ENCODE results near the gene DAG1.
A peak's percentile ranks its signal among the peaks of the same experiment; 100 is the strongest.

The DAG1 gene

GRCh38 chr3:49470714-49471420, 800 bp downstream of the DAG1 start:
- TF ChIP-seq CTCF (conservative IDR thresholded peaks at IDR 0.05), result 0 out of 2 replicates have a peak, but pooled peaks have one; percentile 8
- H3K27ac ChIP-seq, result peak overlapping the region; percentile 97

GRCh38 chr3:49471856-49472495, 1.9 kb downstream of the DAG1 start:
- H3K27ac ChIP-seq, result peak overlapping the region; percentile 97
- no peak for TF ChIP-seq CTCF (conservative IDR thresholded peaks at IDR 0.05)

- TF ChIP-seq CTCF (conservative IDR thresholded peaks at IDR 0.05), result no peak
- no peak overlapping the region for H3K27ac ChIP-seq
These were observed 6.5 kb downstream of the DAG1 start for GRCh38 chr3:49476563-49476962.

- peak overlapping the region; percentile 66 for H3K27ac ChIP-seq
These were observed 12.7 kb downstream of the DAG1 start for GRCh38 chr3:49482766-49483165.

GRCh38 chr3:49484471-49484870, 14.4 kb downstream of the DAG1 start:
- H3K27ac ChIP-seq, result peak overlapping the region; percentile 66; the same call in 1 of the 2 replicates
- TF ChIP-seq CTCF (conservative IDR thresholded peaks at IDR 0.05), result no peak

More at GRCh38 chr3:49482766-49483165, 12.7 kb downstream of the DAG1 start:
- no peak for TF ChIP-seq CTCF (conservative IDR thresholded peaks at IDR 0.05)

GRCh38 chr3:49489247-49489646, 19.2 kb downstream of the DAG1 start:
- no peak for TF ChIP-seq CTCF (conservative IDR thresholded peaks at IDR 0.05)
- no peak overlapping the region for H3K27ac ChIP-seq

- no peak overlapping the region for H3K27ac ChIP-seq
- no peak for TF ChIP-seq CTCF (conservative IDR thresholded peaks at IDR 0.05)
These were observed 22.9 kb downstream of the DAG1 start for GRCh38 chr3:49492969-49493368.

All from VCaP (cell line).